ENCODE data around the gene PAMR1. TPM values are rescaled to one million over a fixed set of nuclear protein-coding genes. Genes with fewer than 3 reads are reported as not detected.

Gene PAMR1
- total RNA-seq, 4 donors from 2014 or later: 0.49 to 3.2 (median 1.4) TPM

DNA sequence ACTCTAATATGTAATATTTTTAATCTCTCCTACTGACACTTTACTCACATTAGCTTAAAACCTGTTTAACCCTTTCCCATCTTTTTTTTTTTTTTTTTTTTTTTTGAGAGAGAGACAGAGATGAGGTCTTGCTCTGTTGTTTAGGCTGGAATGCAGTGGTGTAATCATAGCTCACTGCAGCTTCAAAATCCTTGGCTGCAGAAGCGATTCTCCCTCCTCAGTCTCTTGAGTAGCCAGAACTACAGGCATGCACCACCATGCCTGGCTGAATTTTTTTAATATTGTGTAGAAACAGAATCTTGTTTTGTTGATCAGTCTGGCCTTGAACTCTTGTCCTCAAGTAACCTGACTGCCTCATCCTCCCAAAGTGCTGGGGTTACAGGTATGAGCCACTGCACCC, 37.3 kb downstream of the PAMR1 start:
- H3K4me1 ChIP-seq: no peaks in the 10 kb centered on the region
- H3K9me3 ChIP-seq: no peaks in the 10 kb centered on the region
- H3K4me3 ChIP-seq: no peak overlapping the region
- no peaks in the 10 kb centered on the region for H3K27me3 ChIP-seq
- H3K27ac ChIP-seq: no peak overlapping the region
- in situ Hi-C loops (cut with MboI; ENCODE audit: low sequenced_read_pairs in 4 of 4): no loop called here
- TF ChIP-seq, protein P1, sequence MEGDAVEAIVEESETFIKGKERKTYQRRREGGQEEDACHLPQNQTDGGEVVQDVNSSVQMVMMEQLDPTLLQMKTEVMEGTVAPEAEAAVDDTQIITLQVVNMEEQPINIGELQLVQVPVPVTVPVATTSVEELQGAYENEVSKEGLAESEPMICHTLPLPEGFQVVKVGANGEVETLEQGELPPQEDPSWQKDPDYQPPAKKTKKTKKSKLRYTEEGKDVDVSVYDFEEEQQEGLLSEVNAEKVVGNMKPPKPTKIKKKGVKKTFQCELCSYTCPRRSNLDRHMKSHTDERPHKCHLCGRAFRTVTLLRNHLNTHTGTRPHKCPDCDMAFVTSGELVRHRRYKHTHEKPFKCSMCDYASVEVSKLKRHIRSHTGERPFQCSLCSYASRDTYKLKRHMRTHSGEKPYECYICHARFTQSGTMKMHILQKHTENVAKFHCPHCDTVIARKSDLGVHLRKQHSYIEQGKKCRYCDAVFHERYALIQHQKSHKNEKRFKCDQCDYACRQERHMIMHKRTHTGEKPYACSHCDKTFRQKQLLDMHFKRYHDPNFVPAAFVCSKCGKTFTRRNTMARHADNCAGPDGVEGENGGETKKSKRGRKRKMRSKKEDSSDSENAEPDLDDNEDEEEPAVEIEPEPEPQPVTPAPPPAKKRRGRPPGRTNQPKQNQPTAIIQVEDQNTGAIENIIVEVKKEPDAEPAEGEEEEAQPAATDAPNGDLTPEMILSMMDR (IDR thresholded peaks at IDR 0.05 in 4 of 5, conservative IDR thresholded peaks at IDR 0.05 in 1 of 5): no peak
- no peak for TF ChIP-seq POLR2A (IDR thresholded peaks at IDR 0.05)
- H3K36me3 ChIP-seq: no peaks in the 10 kb centered on the region
- ATAC-seq (no peak), DNase-seq (no peak)
- intact Hi-C loops (cut with DNase I; ENCODE audit: low total_unique reads): loop anchor here (10.0 kb wide), 1 partner anchor 563 kb away; no protein-coding TSS in a partner anchor

DNA sequence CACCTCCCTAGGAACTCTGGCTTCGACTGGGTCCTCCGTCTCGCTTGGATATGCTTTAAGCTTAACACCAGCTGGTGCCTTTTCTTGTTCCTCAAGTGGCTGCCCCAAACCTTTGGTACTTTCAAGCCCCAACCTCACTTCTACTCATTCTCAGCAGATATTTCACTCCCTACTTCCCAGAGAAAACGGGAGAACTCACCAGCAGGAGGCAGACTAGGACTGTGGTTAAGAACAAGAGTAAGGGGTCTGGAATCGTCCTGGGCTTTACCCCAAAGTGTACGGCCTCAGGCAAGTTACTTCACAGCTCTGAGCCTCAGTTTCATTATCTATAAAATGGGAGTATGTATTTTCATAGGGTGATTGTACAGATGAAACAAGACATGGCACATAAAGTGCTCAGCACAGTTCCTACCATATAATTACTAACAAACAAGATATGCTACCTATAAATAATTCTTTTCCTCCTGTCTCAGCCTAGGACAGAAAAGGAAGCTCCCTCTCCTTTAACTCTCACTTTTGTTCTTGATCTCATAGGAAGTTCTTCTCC, 37.8 kb downstream of the PAMR1 start:
- Histone ChIP-seq H3K27me3 (no peaks in the 10 kb centered on the region), H3K4me1 (no peaks in the 10 kb centered on the region), H3K9me3 (no peaks in the 10 kb centered on the region), H3K36me3 (no peaks in the 10 kb centered on the region), H3K27ac (no peak overlapping the region), H3K4me3 (no peak overlapping the region)
- TF ChIP-seq POLR2A (IDR thresholded peaks at IDR 0.05): no peak
- TF ChIP-seq, protein P1 (IDR thresholded peaks at IDR 0.05 in 4 of 5, conservative IDR thresholded peaks at IDR 0.05 in 1 of 5): peak in 2 of 5 experiments; percentile 13 to 22
- in situ Hi-C loops (cut with MboI; ENCODE audit: low sequenced_read_pairs in 4 of 4): no loop called here
- intact Hi-C loops (cut with DNase I; ENCODE audit: low total_unique reads): loop anchor here (10.0 kb wide), 1 partner anchor 563 kb away; no protein-coding TSS in a partner anchor
- DNase-seq (no peak), ATAC-seq (no peak)

DNA sequence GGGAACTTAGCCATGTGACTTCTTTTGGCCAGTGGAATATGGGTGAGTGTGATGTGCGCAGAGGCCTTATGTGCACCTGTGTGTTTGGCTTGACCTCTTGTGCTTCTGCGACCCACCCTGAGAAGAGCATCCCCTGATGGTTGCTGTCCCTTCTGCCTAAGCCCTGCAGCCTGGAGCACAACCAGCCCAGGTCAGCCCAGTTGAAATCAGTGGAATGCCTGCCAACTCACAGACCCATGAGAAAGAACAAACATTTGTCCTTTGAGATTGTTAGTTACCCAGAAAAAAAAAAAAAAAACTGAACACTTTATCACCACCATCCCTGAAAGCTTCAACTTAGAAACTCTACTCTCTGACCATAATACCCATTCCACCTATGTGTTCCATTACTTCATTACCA, 38.5 kb downstream of the PAMR1 start:
- TF ChIP-seq POLR2A (IDR thresholded peaks at IDR 0.05): no peak
- TF ChIP-seq, protein P1 (IDR thresholded peaks at IDR 0.05 in 4 of 5, conservative IDR thresholded peaks at IDR 0.05 in 1 of 5): no peak
- no peak for DNase-seq
- in situ Hi-C loops (cut with MboI; ENCODE audit: low sequenced_read_pairs in 4 of 4): no loop called here
- intact Hi-C loops (cut with DNase I; ENCODE audit: low total_unique reads): loop anchor here (10.0 kb wide), 1 partner anchor 562 kb away; no protein-coding TSS in a partner anchor
- Histone ChIP-seq H3K36me3 (no peaks in the 10 kb centered on the region), H3K27me3 (no peaks in the 10 kb centered on the region), H3K4me3 (no peak overlapping the region), H3K4me1 (no peaks in the 10 kb centered on the region), H3K9me3 (no peaks in the 10 kb centered on the region), H3K27ac (no peak overlapping the region)
- no peak for ATAC-seq

DNA sequence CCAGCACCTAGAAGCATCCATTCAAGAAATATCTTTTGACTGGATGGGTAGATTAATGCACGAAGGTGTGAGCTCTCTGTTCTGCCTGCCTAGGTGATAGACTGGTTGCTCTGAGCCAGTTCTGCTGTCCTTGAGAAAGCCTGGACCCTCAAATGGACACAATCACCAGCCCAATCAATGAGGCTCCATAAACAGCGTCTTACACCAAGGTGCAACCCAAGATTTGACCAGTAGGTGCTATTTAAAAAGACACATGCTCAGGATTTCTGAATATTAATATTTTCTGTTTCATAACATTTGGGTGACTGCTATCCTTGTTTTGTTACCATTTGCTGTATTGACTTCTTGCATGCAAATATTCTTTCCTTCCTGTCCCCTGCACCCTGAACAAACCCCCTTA, 39.0 kb downstream of the PAMR1 start:
- no peak overlapping the region for H3K27ac ChIP-seq
- in situ Hi-C loops (cut with MboI; ENCODE audit: low sequenced_read_pairs in 4 of 4): no loop called here
- H3K27me3 ChIP-seq: no peaks in the 10 kb centered on the region
- H3K9me3 ChIP-seq: no peaks in the 10 kb centered on the region
- no peak for DNase-seq
- no peak for ATAC-seq
- intact Hi-C loops (cut with DNase I; ENCODE audit: low total_unique reads): loop anchor here (10.0 kb wide), 1 partner anchor 562 kb away; no protein-coding TSS in a partner anchor
- no peak for TF ChIP-seq POLR2A (IDR thresholded peaks at IDR 0.05)
- TF ChIP-seq, protein P1 (IDR thresholded peaks at IDR 0.05 in 4 of 5, conservative IDR thresholded peaks at IDR 0.05 in 1 of 5): no peak
- no peak overlapping the region for H3K4me3 ChIP-seq
- no peaks in the 10 kb centered on the region for H3K36me3 ChIP-seq
- H3K4me1 ChIP-seq: no peaks in the 10 kb centered on the region
